ENCODE measurements around the gene HYDIN.

DNA sequence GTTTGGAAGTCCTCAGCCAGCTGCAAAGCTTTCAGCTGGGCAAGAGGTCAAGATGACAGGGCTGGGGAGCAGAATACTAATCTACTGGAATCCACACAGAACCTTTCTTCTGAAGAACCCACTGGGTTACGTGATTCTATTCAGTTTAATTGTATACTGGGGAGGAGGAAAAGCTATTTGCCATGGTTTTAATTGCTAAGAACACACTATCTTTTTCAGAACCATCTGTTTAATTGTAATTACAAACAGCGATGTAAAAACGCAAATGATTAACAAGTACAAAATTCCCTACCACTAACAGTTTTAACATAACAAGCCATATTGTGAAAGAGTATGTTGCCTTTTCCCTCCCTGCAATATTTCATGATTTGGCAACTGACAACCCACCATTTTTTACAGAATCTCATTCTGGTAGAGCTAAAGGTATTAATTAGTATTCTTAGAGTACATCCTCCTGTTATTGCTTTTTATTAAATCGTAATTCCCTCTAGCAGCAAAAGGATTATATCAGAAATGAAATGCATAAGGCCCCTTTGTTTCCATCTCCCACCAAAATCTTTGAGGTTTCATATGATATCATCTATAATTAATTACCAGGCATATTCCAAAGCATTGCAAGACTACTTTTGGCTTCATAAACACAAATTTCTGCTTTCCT, 12.1 kb downstream of the HYDIN start:
- TF ChIP-seq, protein P1, sequence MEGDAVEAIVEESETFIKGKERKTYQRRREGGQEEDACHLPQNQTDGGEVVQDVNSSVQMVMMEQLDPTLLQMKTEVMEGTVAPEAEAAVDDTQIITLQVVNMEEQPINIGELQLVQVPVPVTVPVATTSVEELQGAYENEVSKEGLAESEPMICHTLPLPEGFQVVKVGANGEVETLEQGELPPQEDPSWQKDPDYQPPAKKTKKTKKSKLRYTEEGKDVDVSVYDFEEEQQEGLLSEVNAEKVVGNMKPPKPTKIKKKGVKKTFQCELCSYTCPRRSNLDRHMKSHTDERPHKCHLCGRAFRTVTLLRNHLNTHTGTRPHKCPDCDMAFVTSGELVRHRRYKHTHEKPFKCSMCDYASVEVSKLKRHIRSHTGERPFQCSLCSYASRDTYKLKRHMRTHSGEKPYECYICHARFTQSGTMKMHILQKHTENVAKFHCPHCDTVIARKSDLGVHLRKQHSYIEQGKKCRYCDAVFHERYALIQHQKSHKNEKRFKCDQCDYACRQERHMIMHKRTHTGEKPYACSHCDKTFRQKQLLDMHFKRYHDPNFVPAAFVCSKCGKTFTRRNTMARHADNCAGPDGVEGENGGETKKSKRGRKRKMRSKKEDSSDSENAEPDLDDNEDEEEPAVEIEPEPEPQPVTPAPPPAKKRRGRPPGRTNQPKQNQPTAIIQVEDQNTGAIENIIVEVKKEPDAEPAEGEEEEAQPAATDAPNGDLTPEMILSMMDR (IDR thresholded peaks at IDR 0.05): no peak
- TF ChIP-seq POLR2A (IDR thresholded peaks at IDR 0.05) (no peak), POLR2AphosphoS5 (IDR thresholded peaks at IDR 0.05) (no peak)

Data from sigmoid colon (tissue), 4 donors.